ENCODE data around the gene OSBPL1A.

DNA sequence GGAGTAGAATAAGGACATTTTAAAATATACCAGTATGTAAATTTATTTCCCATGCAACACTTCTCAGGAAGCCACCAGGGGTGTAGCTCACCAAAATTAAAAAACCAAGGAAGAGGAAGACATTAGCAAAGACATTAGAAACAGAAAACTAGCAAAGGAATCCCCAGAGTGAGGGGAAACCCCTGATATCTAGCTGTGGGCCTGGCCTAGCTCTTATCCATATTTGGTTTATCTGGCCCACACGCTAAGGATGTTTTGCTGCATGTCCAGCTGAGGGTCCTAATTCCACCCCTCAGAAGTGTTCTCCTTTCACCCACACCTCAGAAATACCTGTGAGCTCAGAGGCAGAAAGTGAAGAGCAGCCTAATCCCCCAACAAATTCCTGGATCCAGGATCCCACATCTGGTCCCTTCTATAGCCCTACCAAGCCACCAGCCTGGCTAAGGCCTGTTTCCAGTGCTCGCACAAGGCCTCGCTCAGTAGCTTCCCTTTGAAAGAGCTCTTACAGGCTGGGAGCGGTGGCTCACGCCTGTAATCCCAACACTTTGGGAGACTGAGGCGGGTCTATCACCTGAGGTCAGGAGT, 17.4 kb downstream of the OSBPL1A start:
- TF ChIP-seq POLR2A (IDR thresholded peaks at IDR 0.05; ENCODE audit: low read depth, low read length) (no peak), TAF1 (IDR thresholded peaks at IDR 0.05; ENCODE audit: borderline replicate concordance, low read depth, low read length) (no peak)
